NCI-H146 (cell line): ENCODE measurements around the gene OR52E1.
"Not testable (repeated sequence)": the region's sequence is repeated elsewhere in the genome, so short reads cannot be mapped to it uniquely, and the experiment has no call there.

ENCODE experiments used
- DNase-seq: peaks from one replicate; lab custom pipeline; 2025; lab: John Stamatoyannopoulos, UW

The OR52E1 gene

GRCh38 chr11:5069272-5069671 is at the start of gene OR52E1:
Gene OR52E1 (plus strand): TSS chr11:5069572.
- DNase-seq: no peak

GRCh38 chr11:5021996-5022395 is 47.4 kb upstream of the OR52E1 start:
- DNase-seq: no peak

GRCh38 chr11:5036669-5037068 is 32.7 kb upstream of the OR52E1 start:
- DNase-seq: no peak

- DNase-seq: no peak
These were observed 31.4 kb upstream of the OR52E1 start for GRCh38 chr11:5037926-5038325.

GRCh38 chr11:5038341-5038740 is 31.0 kb upstream of the OR52E1 start:
- no peak for DNase-seq

- no peak for DNase-seq
These were observed 28.5 kb upstream of the OR52E1 start for GRCh38 chr11:5040876-5041275.

- no peak for DNase-seq
These were observed 27.3 kb upstream of the OR52E1 start for GRCh38 chr11:5042091-5042490.

- DNase-seq: no peak
These were observed 26.0 kb upstream of the OR52E1 start for GRCh38 chr11:5043380-5043779.

- DNase-seq: no peak
These were observed 23.1 kb upstream of the OR52E1 start, which contains the start of gene OR52J3 for GRCh38 chr11:5046226-5046625. Gene OR52J3 (plus strand): TSS chr11:5046526. CDS start chr11:5046526, 0 bp downstream.

GRCh38 chr11:5046754-5047330 is 22.5 kb upstream of the OR52E1 start:
- no peak for DNase-seq

GRCh38 chr11:5058679-5059078 is 10.7 kb upstream of the OR52E1 start:
- not testable (repeated sequence) for DNase-seq

- no peak for DNase-seq
These were observed 10.0 kb upstream of the OR52E1 start, which contains the start of gene OR52E2 for GRCh38 chr11:5059391-5059790. Gene OR52E2 (minus strand): TSS chr11:5059627. CDS start chr11:5059627, 0 bp downstream.

GRCh38 chr11:5065027-5065426 is 4.3 kb upstream of the OR52E1 start:
- no peak for DNase-seq

GRCh38 chr11:5071799-5072198 is 2.4 kb downstream of the OR52E1 start:
- no peak for DNase-seq

- DNase-seq: no peak
These were observed 12.0 kb downstream of the OR52E1 start for GRCh38 chr11:5081405-5081804.

GRCh38 chr11:5083602-5084001 is 14.2 kb downstream of the OR52E1 start:
- no peak for DNase-seq

- DNase-seq: no peak
These were observed 19.2 kb downstream of the OR52E1 start for GRCh38 chr11:5088556-5088955.

GRCh38 chr11:5090668-5091067 is 21.3 kb downstream of the OR52E1 start:
- no peak for DNase-seq

- no peak for DNase-seq
These were observed 23.6 kb downstream of the OR52E1 start for GRCh38 chr11:5092821-5093585.

GRCh38 chr11:5096011-5096410 is 26.6 kb downstream of the OR52E1 start:
- no peak for DNase-seq

GRCh38 chr11:5102246-5102645 is 32.9 kb downstream of the OR52E1 start:
- no peak for DNase-seq

- DNase-seq: no peak
These were observed 33.7 kb downstream of the OR52E1 start for GRCh38 chr11:5103066-5103465.

GRCh38 chr11:5107285-5107684 is 37.9 kb downstream of the OR52E1 start:
- no peak for DNase-seq

- no peak for DNase-seq
These were observed 46.0 kb downstream of the OR52E1 start for GRCh38 chr11:5115339-5115738.
